Esophagus squamous epithelium (tissue), 4 donors: Measurements from ENCODE around the gene MCTP2.

Experiments
- POLR2A ChIP-seq, 4 donors: fragments of 450-650 bp; IDR thresholded peaks; one replicate each; pipeline ENCODE4 v1.6.1; 2017; ENCODE audit warnings: antibody characterized with exemption in 4 of 4, mild to moderate bottlenecking in 4 of 4, moderate library complexity in 3 of 4
- TF ChIP-seq, protein P1 (sequence below), 6 experiments: fragments of 450-650 bp in 4 of 6; fragments of 200-600 bp in 2 of 6; sonication (generic) in 2 of 6; IDR thresholded peaks; one replicate each; pipeline ENCODE4 v1.5.1; 2016 to 2019; ENCODE audit warnings: antibody characterized with exemption in 6 of 6, mild to moderate bottlenecking in 4 of 6, moderate library complexity in 4 of 6

DNA sequence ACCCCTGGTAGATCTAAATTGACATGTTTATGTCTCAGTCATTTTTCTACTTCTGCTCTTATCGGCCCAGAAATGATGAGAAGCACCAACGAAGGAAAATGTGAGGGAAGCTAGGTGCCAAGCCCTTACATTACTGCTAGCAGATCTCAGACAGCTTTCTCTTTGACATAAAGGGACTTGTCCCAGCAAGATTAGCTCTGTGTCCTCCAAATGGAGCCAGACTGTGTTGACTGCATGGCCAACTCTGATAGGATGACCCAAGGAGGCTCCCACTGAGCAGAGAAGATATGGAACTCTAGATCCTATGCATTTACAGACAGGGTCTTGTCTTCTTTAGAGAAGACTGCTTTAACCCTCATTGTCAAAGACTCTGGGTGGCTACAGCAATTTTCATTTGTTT, 2.8 kb upstream of the MCTP2 start:
- TF ChIP-seq, protein P1, sequence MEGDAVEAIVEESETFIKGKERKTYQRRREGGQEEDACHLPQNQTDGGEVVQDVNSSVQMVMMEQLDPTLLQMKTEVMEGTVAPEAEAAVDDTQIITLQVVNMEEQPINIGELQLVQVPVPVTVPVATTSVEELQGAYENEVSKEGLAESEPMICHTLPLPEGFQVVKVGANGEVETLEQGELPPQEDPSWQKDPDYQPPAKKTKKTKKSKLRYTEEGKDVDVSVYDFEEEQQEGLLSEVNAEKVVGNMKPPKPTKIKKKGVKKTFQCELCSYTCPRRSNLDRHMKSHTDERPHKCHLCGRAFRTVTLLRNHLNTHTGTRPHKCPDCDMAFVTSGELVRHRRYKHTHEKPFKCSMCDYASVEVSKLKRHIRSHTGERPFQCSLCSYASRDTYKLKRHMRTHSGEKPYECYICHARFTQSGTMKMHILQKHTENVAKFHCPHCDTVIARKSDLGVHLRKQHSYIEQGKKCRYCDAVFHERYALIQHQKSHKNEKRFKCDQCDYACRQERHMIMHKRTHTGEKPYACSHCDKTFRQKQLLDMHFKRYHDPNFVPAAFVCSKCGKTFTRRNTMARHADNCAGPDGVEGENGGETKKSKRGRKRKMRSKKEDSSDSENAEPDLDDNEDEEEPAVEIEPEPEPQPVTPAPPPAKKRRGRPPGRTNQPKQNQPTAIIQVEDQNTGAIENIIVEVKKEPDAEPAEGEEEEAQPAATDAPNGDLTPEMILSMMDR (IDR thresholded peaks at IDR 0.05): no peak
- TF ChIP-seq POLR2A (IDR thresholded peaks at IDR 0.05): no peak
